Trophoblast cell (in vitro differentiated cells and primary cell): Measurements from ENCODE around the gene OSTN.

Experiments
- DNase-seq, 2 donors: peaks; one replicate each; pipeline ENCODE4 v3.0.0-alpha.2; 2016
- H2AFZ ChIP-seq: 2 replicates; pipeline ENCODE4 v1.6.1; 2013; ENCODE audit warnings: low read length, moderate library complexity, mild to moderate bottlenecking; ENCODE audit not compliant: insufficient read depth, poor library complexity
- H2AK5ac ChIP-seq: 2 replicates; pipeline ENCODE4 v1.6.1; 2013; ENCODE audit warnings: mild to moderate bottlenecking, low read length
- H2BK120ac ChIP-seq: 2 replicates; pipeline ENCODE4 v1.6.1; 2013; ENCODE audit warnings: low read length, mild to moderate bottlenecking, moderate library complexity; ENCODE audit not compliant: insufficient read depth, poor library complexity
- H2BK12ac ChIP-seq: 2 replicates; pipeline ENCODE4 v1.6.1; 2013; ENCODE audit warnings: mild to moderate bottlenecking, low read length, moderate library complexity
- H2BK5ac ChIP-seq: 2 replicates; pipeline ENCODE4 v1.6.1; 2013; ENCODE audit warnings: low read length, low read depth, moderate library complexity, mild to moderate bottlenecking; ENCODE audit not compliant: poor library complexity
- H3K14ac ChIP-seq: 2 replicates; pipeline ENCODE4 v1.6.1; 2013; ENCODE audit warnings: mild to moderate bottlenecking, low read length
- H3K18ac ChIP-seq: 2 replicates; pipeline ENCODE4 v1.6.1; 2013; ENCODE audit warnings: mild to moderate bottlenecking, low read length
- H3K23ac ChIP-seq: 2 replicates; pipeline ENCODE4 v1.6.1; 2013; ENCODE audit warnings: low read length
- H3K27ac ChIP-seq: 2 replicates; pipeline ENCODE4 v1.5.1; 2013; ENCODE audit warnings: low read depth, mild to moderate bottlenecking, inconsistent platforms, low read length, moderate library complexity
- H3K27me3 ChIP-seq: 2 replicates; pipeline ENCODE4 v1.6.1; 2013; ENCODE audit warnings: inconsistent platforms, mild to moderate bottlenecking, low read length, moderate library complexity; ENCODE audit not compliant: insufficient read depth
- H3K36me3 ChIP-seq, 2 experiments: 1 replicate in 1 of 2; 2 replicates in 1 of 2; pipeline ENCODE4 v1.6.1; 2013; ENCODE audit warnings: low read length in 2 of 2, mild to moderate bottlenecking in 2 of 2, moderate library complexity in 1 of 2; ENCODE audit not compliant: insufficient read depth in 2 of 2, control insufficient read depth in 1 of 2
- H3K4ac ChIP-seq: 2 replicates; pipeline ENCODE4 v1.6.1; 2013; ENCODE audit warnings: low read depth, mild to moderate bottlenecking, low read length, moderate library complexity
- H3K4me1 ChIP-seq, 2 experiments: 1 replicate in 1 of 2; 2 replicates in 1 of 2; pipeline ENCODE4 v1.6.1; 2013; ENCODE audit warnings: low read length in 2 of 2, mild to moderate bottlenecking in 2 of 2, moderate library complexity in 1 of 2; ENCODE audit not compliant: insufficient read depth in 2 of 2, control insufficient read depth in 1 of 2
- H3K4me2 ChIP-seq: 2 replicates; pipeline ENCODE4 v1.6.1; 2013; ENCODE audit warnings: inconsistent platforms, mild to moderate bottlenecking, low read length, moderate library complexity
- H3K4me3 ChIP-seq: 2 replicates; pipeline ENCODE4 v1.5.1; 2013; ENCODE audit warnings: mild to moderate bottlenecking, low read depth, low read length, inconsistent platforms
- H3K79me1 ChIP-seq: one replicate; pipeline ENCODE4 v1.6.1; 2013; ENCODE audit warnings: low read length
- H3K79me2 ChIP-seq: 2 replicates; pipeline ENCODE4 v1.6.1; 2013; ENCODE audit warnings: low read length, mild to moderate bottlenecking; ENCODE audit not compliant: control insufficient read depth, insufficient read depth, poor library complexity
- H3K9ac ChIP-seq: 2 replicates; pipeline ENCODE4 v1.6.1; 2013; ENCODE audit warnings: mild to moderate bottlenecking, low read length
- H3K9me3 ChIP-seq: 2 replicates; pipeline ENCODE4 v1.6.1; 2013; ENCODE audit warnings: low read depth, mild to moderate bottlenecking, control low read depth, inconsistent platforms, low read length; ENCODE audit not compliant: insufficient read depth
- H4K12ac ChIP-seq: 2 replicates; pipeline ENCODE4 v1.6.1; 2013; ENCODE audit warnings: low read depth, mild to moderate bottlenecking, low read length, moderate library complexity
- H4K8ac ChIP-seq: 2 replicates; pipeline ENCODE4 v1.6.1; 2013; ENCODE audit warnings: low read depth, mild to moderate bottlenecking, low read length, moderate library complexity
- H4K91ac ChIP-seq: one replicate; pipeline ENCODE4 v1.6.1; 2013; ENCODE audit warnings: low read depth, mild to moderate bottlenecking, low read length, moderate library complexity
- WGBS: extraction: QIAGEN DNeasy Blood & Tissue Kit; methylation state at CpG from one replicate; pipeline ENCODE4 v1.1.7; 2013; ENCODE audit warnings: missing lambda C conversion rate; ENCODE audit not compliant: insufficient read length, insufficient coverage; ENCODE audit errors: extremely low coverage; 5-methylcytosine and 5-hydroxymethylcytosine counted together

OSTN gene

GRCh38 chr3:191235331-191236314 is 36.6 kb downstream of the OSTN start:
- no peaks in the 10 kb centered on the region for H3K27me3 ChIP-seq
- H2BK120ac ChIP-seq, result no peak overlapping the region
- no peaks in the 10 kb centered on the region for H3K79me1 ChIP-seq
- no peak overlapping the region for H3K27ac ChIP-seq
- no peaks in the 10 kb centered on the region for H3K9me3 ChIP-seq
- H4K91ac ChIP-seq, result no peak overlapping the region
- no peak overlapping the region for H2AFZ ChIP-seq
- no CpG with 5 or more reads among the region's 4 CpGs for WGBS
- H3K18ac ChIP-seq, result no peak overlapping the region
- H4K8ac ChIP-seq, result no peak overlapping the region
- no peak overlapping the region for H3K9ac ChIP-seq
- H2AK5ac ChIP-seq, result no peak overlapping the region
- H3K23ac ChIP-seq, result no peak overlapping the region
- no peak overlapping the region for H2BK5ac ChIP-seq
- no peaks in the 10 kb centered on the region for H3K36me3 ChIP-seq
- no peak overlapping the region for H3K4me3 ChIP-seq
- H3K4me2 ChIP-seq, result no peak overlapping the region
- H3K4ac ChIP-seq, result no peak overlapping the region
- DNase-seq, result peak in 1 of 2 donors; percentile 50
- H4K12ac ChIP-seq, result no peak overlapping the region
- H3K79me2 ChIP-seq, result no peaks in the 10 kb centered on the region
- H2BK12ac ChIP-seq, result no peak overlapping the region
- H3K14ac ChIP-seq, result no peak overlapping the region
- peaks cover 0 to 3% of the 10 kb centered on the region in 2 experiments for H3K4me1 ChIP-seq

GRCh38 chr3:191236646-191237045 is 37.6 kb downstream of the OSTN start:
- H2BK12ac ChIP-seq, result no peak overlapping the region
- H3K4ac ChIP-seq, result no peak overlapping the region
- peak; percentile 56 to 85 for DNase-seq

DNA sequence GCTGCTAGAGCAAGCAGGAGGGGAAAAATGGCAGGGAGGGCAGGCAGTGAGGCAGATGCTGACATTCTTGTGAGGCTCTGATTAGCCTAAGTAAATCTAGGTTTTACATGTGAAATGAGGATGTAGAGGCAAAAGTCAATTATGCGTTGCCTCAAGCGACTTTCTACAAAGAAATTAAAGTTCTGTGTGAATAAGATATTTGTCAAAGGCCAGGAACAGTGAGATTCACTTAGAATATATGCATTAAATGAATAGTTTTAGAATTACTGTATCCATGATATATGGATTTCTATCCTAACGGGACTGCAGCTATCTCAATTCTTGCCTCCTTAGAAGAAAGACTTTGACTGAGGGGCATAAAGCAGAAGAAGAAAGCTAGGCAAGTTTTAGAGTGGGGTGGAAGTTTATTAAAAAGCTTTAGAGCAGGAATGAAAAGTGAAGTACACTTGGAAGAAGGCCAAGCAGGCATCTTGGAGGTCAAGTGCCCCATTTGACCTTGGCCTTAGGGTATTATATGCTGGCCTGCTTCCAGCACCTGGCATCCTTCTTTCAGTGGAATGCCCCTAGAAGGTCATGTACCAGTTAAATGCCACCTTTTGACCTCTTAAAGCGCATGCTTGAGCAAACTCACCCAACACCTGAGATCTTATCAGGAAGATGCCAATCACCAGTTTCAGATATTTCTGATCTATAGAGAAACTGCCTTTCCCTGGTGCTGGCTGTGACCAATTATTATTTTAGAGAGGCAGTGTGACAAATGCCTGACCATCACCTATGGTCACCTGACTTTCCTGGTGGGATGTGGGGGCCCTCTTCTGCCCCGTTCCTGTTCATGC is 38.2 kb downstream of the OSTN start:
- Histone ChIP-seq H3K4ac (no peak overlapping the region), H2BK120ac (no peak overlapping the region), H3K36me3 (no peaks in the 10 kb centered on the region), H3K4me1 (peaks cover 0 to 3% of the 10 kb centered on the region in 2 experiments), H3K27ac (no peak overlapping the region), H2AFZ (no peak overlapping the region), H2BK12ac (no peak overlapping the region), H2AK5ac (no peak overlapping the region), H3K4me2 (no peak overlapping the region), H3K23ac (no peak overlapping the region), H3K9me3 (no peaks in the 10 kb centered on the region), H3K27me3 (no peaks in the 10 kb centered on the region), H3K18ac (no peak overlapping the region), H3K14ac (no peak overlapping the region), H4K91ac (no peak overlapping the region), H3K9ac (no peak overlapping the region), H4K8ac (no peak overlapping the region), H2BK5ac (no peak overlapping the region), H3K79me1 (no peaks in the 10 kb centered on the region), H4K12ac (no peak overlapping the region), H3K79me2 (no peaks in the 10 kb centered on the region), H3K4me3 (no peak overlapping the region)
- no CpG with 5 or more reads among the region's 5 CpGs for WGBS
- peak in 1 of 2 donors; percentile 10 for DNase-seq

More at GRCh38 chr3:191236646-191237045, 37.6 kb downstream of the OSTN start:
- H3K23ac ChIP-seq, result no peak overlapping the region
- H3K36me3 ChIP-seq, result no peaks in the 10 kb centered on the region
- H3K27me3 ChIP-seq, result no peaks in the 10 kb centered on the region
- H3K9me3 ChIP-seq, result no peaks in the 10 kb centered on the region
- H2BK5ac ChIP-seq, result no peak overlapping the region
- no peak overlapping the region for H2BK120ac ChIP-seq
- no peak overlapping the region for H3K18ac ChIP-seq
- no peak overlapping the region for H3K9ac ChIP-seq
- no peak overlapping the region for H2AK5ac ChIP-seq
- H2AFZ ChIP-seq, result no peak overlapping the region
- no peak overlapping the region for H3K4me2 ChIP-seq
- WGBS, result no CpG with 5 or more reads among the region's 3 CpGs
- H4K8ac ChIP-seq, result no peak overlapping the region
- peaks cover 0 to 3% of the 10 kb centered on the region in 2 experiments for H3K4me1 ChIP-seq
- no peak overlapping the region for H4K12ac ChIP-seq
- H3K4me3 ChIP-seq, result no peak overlapping the region
- no peaks in the 10 kb centered on the region for H3K79me1 ChIP-seq
- H3K79me2 ChIP-seq, result no peaks in the 10 kb centered on the region
- H4K91ac ChIP-seq, result no peak overlapping the region
- H3K27ac ChIP-seq, result no peak overlapping the region
- H3K14ac ChIP-seq, result no peak overlapping the region

GRCh38 chr3:191238321-191238817 is 39.3 kb downstream of the OSTN start:
- Histone ChIP-seq H4K8ac (no peak overlapping the region), H3K27ac (no peak overlapping the region), H3K36me3 (no peaks in the 10 kb centered on the region), H2AFZ (no peak overlapping the region), H3K4ac (no peak overlapping the region), H3K4me2 (no peak overlapping the region), H3K27me3 (no peaks in the 10 kb centered on the region), H3K79me2 (no peaks in the 10 kb centered on the region), H3K9ac (no peak overlapping the region), H3K18ac (no peak overlapping the region), H2BK12ac (no peak overlapping the region), H3K9me3 (no peaks in the 10 kb centered on the region), H3K79me1 (no peaks in the 10 kb centered on the region), H2BK120ac (no peak overlapping the region), H2BK5ac (no peak overlapping the region), H3K4me3 (no peak overlapping the region), H3K23ac (no peak overlapping the region), H4K12ac (no peak overlapping the region), H3K4me1 (peaks cover 0 to 3% of the 10 kb centered on the region in 2 experiments), H4K91ac (no peak overlapping the region), H2AK5ac (no peak overlapping the region), H3K14ac (no peak overlapping the region)
- DNase-seq, result peak in 1 of 2 donors; percentile 29
- no CpG with 5 or more reads among the region's 4 CpGs for WGBS
